HK-2 (cell line): ENCODE measurements around the gene CLEC14A.

Experiments
- DNase-seq: peaks from one replicate; pipeline ENCODE4 v3.0.0-alpha.2; 2018; ENCODE audit not compliant: unreplicated experiment

The CLEC14A gene

DNA sequence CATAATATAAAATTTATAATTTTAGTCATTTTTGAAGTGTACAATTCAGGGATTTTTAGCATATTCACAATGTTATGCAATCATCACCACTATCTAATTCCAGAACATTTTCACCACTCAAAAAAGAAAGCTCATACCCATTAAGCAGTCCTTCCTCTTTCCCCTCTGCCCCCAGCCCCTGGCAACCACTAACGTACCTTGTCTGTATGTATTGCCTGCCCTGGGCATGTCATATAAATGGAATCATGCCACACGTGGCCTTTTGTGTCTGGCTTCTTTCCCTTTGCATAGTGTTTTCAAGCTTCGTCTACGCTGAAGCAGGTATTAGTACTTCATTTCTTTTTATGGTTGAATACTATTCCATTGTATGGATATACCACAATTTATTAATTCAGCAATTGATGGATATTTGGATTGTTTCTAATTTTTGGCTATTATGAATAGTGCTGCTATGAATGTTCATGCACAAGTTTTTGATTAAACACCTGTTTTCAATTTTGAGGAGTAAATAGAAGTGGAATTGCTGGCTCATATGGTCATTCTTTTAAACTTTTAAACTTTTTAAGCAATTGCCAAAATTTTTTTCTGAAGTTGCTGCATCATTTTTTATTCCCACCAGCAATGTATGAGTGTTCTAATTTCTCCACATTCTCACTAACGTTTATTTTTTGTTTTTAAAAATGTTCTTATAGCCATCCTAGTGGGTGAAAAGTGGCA is 49.8 kb downstream of the CLEC14A start:
- DNase-seq, result no peak

DNA sequence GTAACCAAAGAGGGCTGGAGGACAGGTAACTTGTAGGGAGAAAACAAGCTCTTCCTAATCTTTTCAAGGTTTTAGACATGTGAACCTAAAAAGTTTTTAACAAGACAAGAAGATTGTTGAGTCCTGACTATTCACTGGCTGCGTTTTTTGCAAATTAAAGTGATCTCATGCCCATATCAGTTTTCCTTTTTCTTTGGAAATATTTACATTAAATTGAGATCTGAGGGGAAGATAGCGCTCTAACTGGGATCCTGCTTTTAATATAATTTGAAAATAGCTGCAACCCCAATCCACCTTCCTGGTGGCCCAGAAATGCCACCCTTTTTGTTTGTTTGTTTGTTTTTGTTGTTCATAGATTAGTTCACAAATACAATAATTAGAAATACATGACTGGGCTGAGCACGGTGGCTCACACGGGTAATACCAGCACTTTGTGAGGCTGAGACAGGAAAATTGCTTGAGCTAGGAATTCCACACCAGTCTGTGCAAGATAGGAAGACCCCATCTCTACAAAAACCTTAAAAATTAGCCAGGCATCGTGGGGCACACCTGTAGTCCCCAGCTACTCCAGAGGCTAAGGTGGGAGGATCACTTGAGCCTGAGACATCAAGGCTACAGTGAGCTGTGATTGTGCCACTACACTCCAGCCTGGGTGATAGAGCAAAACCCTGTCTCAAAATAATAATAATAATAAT is 50.6 kb downstream of the CLEC14A start:
- DNase-seq, result no peak

- DNase-seq, result no peak
These were observed 51.2 kb downstream of the CLEC14A start for GRCh38 chr14:38204719-38205115.
